G401 (cell line): ENCODE data around the gene SLC36A2. TPM values are rescaled to one million over a fixed set of nuclear protein-coding genes. Genes with fewer than 3 reads are reported as not detected.
"Not testable (repeated sequence)": the region's sequence is repeated elsewhere in the genome, so short reads cannot be mapped to it uniquely, and the experiment has no call there.

Experiments
- DNase-seq: peaks from one replicate; pipeline ENCODE4 v3.0.0-alpha.2; 2015; ENCODE audit warnings: low spot score
- in situ Hi-C: cut with HindIII; loops from 2 replicates; pipeline ENCODE4 v1.10.0; 2016; ENCODE audit warnings: low sequenced_read_pairs, mixed read lengths
- total RNA-seq: library from RNA; depleted of rRNA; stranded (reverse); fragments of >200 nt; shearing (Covaris generic); gene quantifications from 2 replicates; pipeline ENCODE4 v1.2.3, GENCODE V29; 2014

Gene SLC36A2
- total RNA-seq, 1 experiment from 2014 or later, result not detected

GRCh38 chr5:151332857-151333256 is 14.5 kb downstream of the SLC36A2 start:
- DNase-seq, result no peak
- in situ Hi-C loops, result no loop called here

GRCh38 chr5:151328734-151329133 is 18.6 kb downstream of the SLC36A2 start:
- in situ Hi-C loops, result no loop called here

GRCh38 chr5:151327585-151327984 is 19.8 kb downstream of the SLC36A2 start:
- in situ Hi-C loops, result no loop called here
- DNase-seq, result no peak

More at GRCh38 chr5:151328734-151329133, 18.6 kb downstream of the SLC36A2 start:
- DNase-seq, result no peak

- in situ Hi-C loops, result no loop called here
- no peak for DNase-seq
Observed at GRCh38 chr5:151326266-151326665, 21.1 kb downstream of the SLC36A2 start.

- DNase-seq, result no peak
- in situ Hi-C loops, result no loop called here
Observed at GRCh38 chr5:151320481-151320880, 26.9 kb downstream of the SLC36A2 start.

GRCh38 chr5:151318850-151319732 is 28.3 kb downstream of the SLC36A2 start:
- in situ Hi-C loops, result no loop called here
- DNase-seq, result peak; percentile 39

GRCh38 chr5:151317871-151318270 is 29.5 kb downstream of the SLC36A2 start:
- in situ Hi-C loops, result no loop called here
- no peak for DNase-seq

- in situ Hi-C loops, result no loop called here
- DNase-seq, result peak; percentile 89
Observed at GRCh38 chr5:151315998-151316597, 31.3 kb downstream of the SLC36A2 start.

- DNase-seq, result no peak
- in situ Hi-C loops, result no loop called here
Observed at GRCh38 chr5:151313357-151313756, 34.0 kb downstream of the SLC36A2 start.

GRCh38 chr5:151312756-151313324 is 34.5 kb downstream of the SLC36A2 start:
- in situ Hi-C loops, result no loop called here
- DNase-seq, result no peak

- in situ Hi-C loops, result no loop called here
- DNase-seq, result no peak
Observed at GRCh38 chr5:151310932-151311331, 36.4 kb downstream of the SLC36A2 start.

- in situ Hi-C loops, DNase-seq: not testable (repeated sequence)
Observed at GRCh38 chr5:151309821-151310220, 37.5 kb downstream of the SLC36A2 start.

- in situ Hi-C loops, DNase-seq: not testable (repeated sequence)
Observed at GRCh38 chr5:151309266-151309665, 38.1 kb downstream of the SLC36A2 start.

- DNase-seq, result no peak
- in situ Hi-C loops, result no loop called here
Observed at GRCh38 chr5:151303666-151304065, 43.7 kb downstream of the SLC36A2 start, which contains the start of gene SLC36A3. Gene SLC36A3, minus strand, starts transcription at chr5:151303766. Its CDS starts 412 bp downstream, at chr5:151303354.

GRCh38 chr5:151298063-151298855 is 49.1 kb downstream of the SLC36A2 start:
- DNase-seq, result peak; percentile 23
- in situ Hi-C loops, result no loop called here

- in situ Hi-C loops, result no loop called here
- DNase-seq, result no peak
Observed at GRCh38 chr5:151296974-151297373, 50.4 kb downstream of the SLC36A2 start.

- no peak for DNase-seq
- in situ Hi-C loops, result no loop called here
Observed at GRCh38 chr5:151296478-151296830, 50.9 kb downstream of the SLC36A2 start.

GRCh38 chr5:151295791-151296477 is 51.4 kb downstream of the SLC36A2 start:
- in situ Hi-C loops, result no loop called here
- peak; percentile 64 for DNase-seq

- in situ Hi-C loops, result no loop called here
- DNase-seq, result no peak
Observed at GRCh38 chr5:151295138-151295537, 52.2 kb downstream of the SLC36A2 start.
